HepG2 (cell line): ENCODE results near the gene TBC1D22A. TPM values are rescaled to one million over a fixed set of nuclear protein-coding genes. Genes with fewer than 3 reads are reported as not detected.

ENCODE experiments used
- AFF4 ChIP-seq: sonication (generic); formaldehyde crosslinking; IDR thresholded peaks from 2 replicates; pipeline ENCODE4 v1.4.0; 2020; ENCODE audit warnings: missing genetic modification reagents
- ARNT ChIP-seq: fragments of 450-650 bp; IDR thresholded peaks from 2 replicates; pipeline ENCODE4 v1.6.1; 2017
- CTCF ChIP-seq: sonication (generic); formaldehyde crosslinking; IDR thresholded peaks from 2 replicates; pipeline ENCODE4 v1.5.0; 2020; ENCODE audit warnings: mild to moderate bottlenecking, missing genetic modification reagents, moderate library complexity
- HHEX ChIP-seq: IDR thresholded peaks from 2 replicates; pipeline ENCODE4 v1.6.1; 2016; ENCODE audit warnings: control low read depth
- HIC2 ChIP-seq: sonication (generic); formaldehyde crosslinking; IDR thresholded peaks from 2 replicates; pipeline ENCODE4 v1.9.0; 2022; ENCODE audit warnings: low read depth, missing genetic modification reagents
- MAFK ChIP-seq, 2 experiments: IDR thresholded peaks in 1 of 2; conservative IDR thresholded peaks in 1 of 2; 2 replicates each; pipeline ENCODE4 v1.6.1; 2011; ENCODE audit warnings: improper control_type of control experiment in 2 of 2, low read length in 2 of 2
- MXI1 ChIP-seq: IDR thresholded peaks from 3 replicates; pipeline ENCODE4 v1.6.1; 2012; ENCODE audit warnings: low read depth, low read length, inconsistent platforms, borderline replicate concordance
- RNF2 ChIP-seq: fragments of 450-650 bp; conservative IDR thresholded peaks from 2 replicates; pipeline ENCODE4 v1.6.1; 2016; ENCODE audit warnings: low read depth
- RORA ChIP-seq: sonication (generic); formaldehyde crosslinking; IDR thresholded peaks from 2 replicates; pipeline ENCODE4 v1.5.0; 2020; ENCODE audit warnings: mild to moderate bottlenecking, missing genetic modification reagents, moderate library complexity
- SATB2 ChIP-seq: sonication (generic); formaldehyde crosslinking; IDR thresholded peaks from 2 replicates; pipeline ENCODE4 v1.5.0; 2020; ENCODE audit warnings: missing genetic modification reagents
- ZBTB38 ChIP-seq: sonication (generic); formaldehyde crosslinking; IDR thresholded peaks from 2 replicates; pipeline ENCODE4 v1.5.1; 2020; ENCODE audit warnings: mild to moderate bottlenecking, missing genetic modification reagents
- ZNF431 ChIP-seq: sonication (generic); formaldehyde crosslinking; IDR thresholded peaks from 2 replicates; pipeline ENCODE4 v1.9.0; 2022; ENCODE audit warnings: missing genetic modification reagents, low read depth, mild to moderate bottlenecking, borderline replicate concordance
- ZNF614 ChIP-seq: IDR thresholded peaks from 2 replicates; pipeline ENCODE4 v1.6.1; 2018; ENCODE audit warnings: missing biosample characterization, missing genetic modification reagents, inconsistent platforms, borderline replicate concordance
- ZNF644 ChIP-seq: IDR thresholded peaks from 2 replicates; pipeline ENCODE4 v1.6.1; 2016; ENCODE audit warnings: low read depth
- ZNF772 ChIP-seq: sonication (generic); formaldehyde crosslinking; IDR thresholded peaks from 2 replicates; pipeline ENCODE4 v1.5.0; 2020; ENCODE audit warnings: mild to moderate bottlenecking, missing genetic modification reagents
- ZUFSP ChIP-seq: sonication (generic); formaldehyde crosslinking; IDR thresholded peaks from 2 replicates; pipeline ENCODE4 v1.9.0; 2021; ENCODE audit warnings: missing genetic modification reagents, mild to moderate bottlenecking, borderline replicate concordance
- polyA plus RNA-seq, 8 experiments: library from polyadenylated mRNA; depleted of rRNA in 3 of 8; stranded (reverse) in 7 of 8; unstranded in 1 of 8; fragments of >200 nt; fragmentation: Illumina TruSeq in 4 of 8; extraction: Trizol in 4 of 8; gene quantifications; 2 replicates each; pipeline versions ENCODE4 v1.2.1 to v1.2.3, GENCODE V29; 2011 to 2016; ENCODE audit warnings: low read depth in 4 of 8, missing spikeins in 1 of 8, mixed read lengths in 1 of 8; ENCODE audit not compliant: insufficient read depth in 1 of 8
- total RNA-seq, 5 experiments: library from RNA; depleted of rRNA; stranded (reverse); fragments of >200 nt; fragmentation: Illumina TruSeq; extraction: Trizol; gene quantifications; 2 replicates each; pipeline ENCODE4 v1.2.3, GENCODE V29; 2016; ENCODE audit warnings: low read depth in 1 of 5
- TF ChIP-seq, protein P1 (sequence below): sonication (generic); formaldehyde crosslinking; IDR thresholded peaks from 2 replicates; pipeline ENCODE4 v1.5.0; 2020; ENCODE audit warnings: mild to moderate bottlenecking, missing genetic modification reagents
- TF ChIP-seq, protein P2 (sequence below): sonication (generic); formaldehyde crosslinking; IDR thresholded peaks from 2 replicates; pipeline ENCODE4 v1.4.0; 2020; ENCODE audit warnings: missing genetic modification reagents, low read depth, mild to moderate bottlenecking, borderline replicate concordance

The TBC1D22A gene
- total and polyA plus RNA-seq, 2 of the 13 experiments (the other 11 are each of a cell fraction or from before 2014, with no cell fraction given) = 17.3 to 18.0 TPM

GRCh38 chr22:46815132-46815531 lies 52.7 kb downstream of the TBC1D22A start (continued):
- no peak for TF ChIP-seq ZUFSP (CRISPR knock-in tag)
- no peak for TF ChIP-seq ARNT
- no peak for TF ChIP-seq MXI1
- no peak for TF ChIP-seq ZNF772 (CRISPR knock-in tag)
- TF ChIP-seq AFF4 = no peak
- no peak for TF ChIP-seq HHEX (CRISPR knock-in tag)
- no peak for TF ChIP-seq ZNF644 (CRISPR knock-in tag)
- TF ChIP-seq, protein P1, sequence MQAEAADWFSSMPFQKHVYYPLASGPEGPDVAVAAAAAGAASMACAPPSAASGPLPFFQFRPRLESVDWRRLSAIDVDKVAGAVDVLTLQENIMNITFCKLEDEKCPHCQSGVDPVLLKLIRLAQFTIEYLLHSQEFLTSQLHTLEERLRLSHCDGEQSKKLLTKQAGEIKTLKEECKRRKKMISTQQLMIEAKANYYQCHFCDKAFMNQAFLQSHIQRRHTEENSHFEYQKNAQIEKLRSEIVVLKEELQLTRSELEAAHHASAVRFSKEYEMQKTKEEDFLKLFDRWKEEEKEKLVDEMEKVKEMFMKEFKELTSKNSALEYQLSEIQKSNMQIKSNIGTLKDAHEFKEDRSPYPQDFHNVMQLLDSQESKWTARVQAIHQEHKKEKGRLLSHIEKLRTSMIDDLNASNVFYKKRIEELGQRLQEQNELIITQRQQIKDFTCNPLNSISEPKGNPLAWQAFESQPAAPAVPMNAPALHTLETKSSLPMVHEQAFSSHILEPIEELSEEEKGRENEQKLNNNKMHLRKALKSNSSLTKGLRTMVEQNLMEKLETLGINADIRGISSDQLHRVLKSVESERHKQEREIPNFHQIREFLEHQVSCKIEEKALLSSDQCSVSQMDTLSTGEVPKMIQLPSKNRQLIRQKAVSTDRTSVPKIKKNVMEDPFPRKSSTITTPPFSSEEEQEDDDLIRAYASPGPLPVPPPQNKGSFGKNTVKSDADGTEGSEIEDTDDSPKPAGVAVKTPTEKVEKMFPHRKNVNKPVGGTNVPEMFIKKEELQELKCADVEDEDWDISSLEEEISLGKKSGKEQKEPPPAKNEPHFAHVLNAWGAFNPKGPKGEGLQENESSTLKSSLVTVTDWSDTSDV (CRISPR knock-in tag) = no peak
- no peak for TF ChIP-seq SATB2 (CRISPR knock-in tag)
- no peak for TF ChIP-seq RORA (CRISPR knock-in tag)
- no peak for TF ChIP-seq CTCF (CRISPR knock-in tag)
- TF ChIP-seq ZBTB38 = peak; percentile 44; the same call in 1 of the 2 replicates
- TF ChIP-seq RNF2 = no peak
- TF ChIP-seq ZNF431 (CRISPR knock-in tag) = no peak
- TF ChIP-seq, protein P2, sequence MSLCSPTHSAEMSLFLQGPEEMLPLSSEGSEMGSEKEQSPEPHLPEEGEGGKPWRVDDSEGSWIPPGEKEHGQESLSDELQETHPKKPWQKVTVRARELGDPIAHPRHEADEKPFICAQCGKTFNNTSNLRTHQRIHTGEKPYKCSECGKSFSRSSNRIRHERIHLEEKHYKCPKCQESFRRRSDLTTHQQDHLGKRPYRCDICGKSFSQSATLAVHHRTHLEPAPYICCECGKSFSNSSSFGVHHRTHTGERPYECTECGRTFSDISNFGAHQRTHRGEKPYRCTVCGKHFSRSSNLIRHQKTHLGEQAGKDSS (CRISPR knock-in tag) = no peak
- no peak for TF ChIP-seq ZNF614 (CRISPR knock-in tag)
- TF ChIP-seq HIC2 (CRISPR knock-in tag) = peak; percentile 94
- no peak for TF ChIP-seq MAFK (conservative IDR thresholded peaks at IDR 0.05 in 1 of 2, IDR thresholded peaks at IDR 0.05 in 1 of 2; ENCODE audit: low read length in 2 of 2)
